GDM1 (cell line): Measurements from ENCODE around the gene PTPRD.
"Not testable (repeated sequence)": the region's sequence is repeated elsewhere in the genome, so short reads cannot be mapped to it uniquely, and the experiment has no call there.

Experiments used
- DNase-seq: peaks from one replicate; lab custom pipeline; 2025; lab: John Stamatoyannopoulos, UW

PTPRD gene

GRCh38 chr9:8980496-8981013 lies 1632.2 kb downstream of the PTPRD start:
- DNase-seq: no peak

- no peak for DNase-seq
These were observed 1634.5 kb downstream of the PTPRD start for GRCh38 chr9:8978334-8978733.

GRCh38 chr9:8968350-8968749 lies 1644.5 kb downstream of the PTPRD start:
- not testable (repeated sequence) for DNase-seq

GRCh38 chr9:8963885-8964284 lies 1648.9 kb downstream of the PTPRD start:
- DNase-seq: no peak

- DNase-seq: no peak
These were observed 1650.7 kb downstream of the PTPRD start for GRCh38 chr9:8962084-8962483.

- DNase-seq: no peak
These were observed 1651.5 kb downstream of the PTPRD start for GRCh38 chr9:8961186-8961851.

GRCh38 chr9:8960254-8960653 lies 1652.5 kb downstream of the PTPRD start:
- no peak for DNase-seq

GRCh38 chr9:8958358-8958757 lies 1654.4 kb downstream of the PTPRD start:
- DNase-seq: no peak

- DNase-seq: no peak
These were observed 1657.5 kb downstream of the PTPRD start for GRCh38 chr9:8955315-8955714.

GRCh38 chr9:8946461-8946860 lies 1666.3 kb downstream of the PTPRD start:
- no peak for DNase-seq

GRCh38 chr9:8943392-8943791 lies 1669.4 kb downstream of the PTPRD start:
- DNase-seq: no peak

GRCh38 chr9:8940650-8941049 lies 1672.2 kb downstream of the PTPRD start:
- DNase-seq: no peak

GRCh38 chr9:8926461-8926860 lies 1686.3 kb downstream of the PTPRD start:
- DNase-seq: no peak

- no peak for DNase-seq
These were observed 1688.2 kb downstream of the PTPRD start for GRCh38 chr9:8924562-8924961.

GRCh38 chr9:8920478-8921183 lies 1692.2 kb downstream of the PTPRD start:
- not testable (repeated sequence) for DNase-seq

- no peak for DNase-seq
These were observed 1694.7 kb downstream of the PTPRD start for GRCh38 chr9:8917956-8918739.

- no peak for DNase-seq
These were observed 1696.0 kb downstream of the PTPRD start for GRCh38 chr9:8916771-8917170.

- DNase-seq: no peak
These were observed 1704.9 kb downstream of the PTPRD start for GRCh38 chr9:8907868-8908267.

GRCh38 chr9:8905731-8906130 lies 1707.1 kb downstream of the PTPRD start:
- DNase-seq: no peak

- DNase-seq: no peak
These were observed 1707.9 kb downstream of the PTPRD start for GRCh38 chr9:8904771-8905515.

GRCh38 chr9:8903077-8903476 lies 1709.7 kb downstream of the PTPRD start:
- no peak for DNase-seq

GRCh38 chr9:8901146-8901545 lies 1711.7 kb downstream of the PTPRD start:
- DNase-seq: no peak
